ENCODE measurements around the gene PI16.

- TF ChIP-seq POLR2A (IDR thresholded peaks at IDR 0.05; ENCODE audit: low read length) = no peak
- TF ChIP-seq GATA1 (IDR thresholded peaks at IDR 0.05; ENCODE audit: low read depth, low read length) = no peak
These were observed 24.8 kb downstream of the PI16 start for GRCh38 chr6:36979347-36979742.
